ENCODE results near the gene FAM25A. TPM values are rescaled to one million over a fixed set of nuclear protein-coding genes. Genes with fewer than 3 reads are reported as not detected.

FAM25A gene
- total and polyA plus RNA-seq, 2 donors (not counting 3 experiments of a cell fraction or from before 2014, with no cell fraction given) = not detected

GRCh38 chr10:87072449-87072848, 52.4 kb downstream of the FAM25A start:
- DNase-seq (ENCODE audit: low read depth, low spot score) = no peak
- H4K20me1 ChIP-seq (replicated peaks; ENCODE audit: control insufficient read depth, extremely low read depth, insufficient read depth, low read length) = no peaks in the 10 kb centered on the region
- no TSS peak for BruUV-seq (replicated peaks)
- no peak overlapping the region for H3K4me2 ChIP-seq (ENCODE audit: insufficient read depth, low read length)
- intact Hi-C loops (cut with micrococcal nuclease) (no loop called here), dilution Hi-C loops (cut with MboI; ENCODE audit: extremely low pct_ligation_motif_present, low sequenced_read_pairs) (no loop called here)
- peaks cover 3% of the 10 kb centered on the region for H3K79me2 ChIP-seq (ENCODE audit: control insufficient read depth, insufficient read depth, low read length)
- H3K4me1 ChIP-seq (ENCODE audit: control insufficient read depth, extremely low read depth, insufficient read depth, low read length) = no peaks in the 10 kb centered on the region
- H2AFZ ChIP-seq (ENCODE audit: low read depth, low read length) = no peak overlapping the region
- ChIA-PET POLR2A (no interaction called here), CTCF (interaction anchor here (1.3 kb wide), 1 partner anchor 18 kb away, joined by 3 read pairs; no protein-coding TSS in a partner anchor)
- FAIRE-seq = no peak
- H3K36me3 ChIP-seq (ENCODE audit: control insufficient read depth in 2 of 2, extremely low read depth in 1 of 2, insufficient read depth in 2 of 2, low read length in 2 of 2) = peaks cover 2% of the 10 kb centered on the region in 2 experiments
- H3K27ac ChIP-seq (ENCODE audit: insufficient read depth, low read depth, low read length) = no peak overlapping the region
- H3K9me3 ChIP-seq (replicated peaks; ENCODE audit: control insufficient read depth, insufficient read depth, low read length) = no peaks in the 10 kb centered on the region
- TF ChIP-seq JUN (IDR thresholded peaks at IDR 0.05; ENCODE audit: borderline replicate concordance, insufficient read depth, insufficient read length, low read depth) (no peak), MAX (IDR thresholded peaks at IDR 0.05; ENCODE audit: insufficient read depth, insufficient read length) (no peak), MYC (IDR thresholded peaks at IDR 0.05; ENCODE audit: low read depth, low read length) (no peak), POLR2A (IDR thresholded peaks at IDR 0.05; ENCODE audit: low read depth, low read length) (no peak), FOS (IDR thresholded peaks at IDR 0.05; ENCODE audit: borderline replicate concordance, insufficient read depth, low read length) (no peak), POLR2AphosphoS5 (IDR thresholded peaks at IDR 0.05; ENCODE audit: insufficient read depth, low read depth, low read length) (no peak), EZH2 (IDR thresholded peaks at IDR 0.05; ENCODE audit: borderline replicate concordance, low read depth, low read length, severe bottlenecking) (no peak), GATA2 (IDR thresholded peaks at IDR 0.05; ENCODE audit: insufficient read depth, insufficient read length, low read depth, low read length) (no peak)
- TF ChIP-seq, protein P1, sequence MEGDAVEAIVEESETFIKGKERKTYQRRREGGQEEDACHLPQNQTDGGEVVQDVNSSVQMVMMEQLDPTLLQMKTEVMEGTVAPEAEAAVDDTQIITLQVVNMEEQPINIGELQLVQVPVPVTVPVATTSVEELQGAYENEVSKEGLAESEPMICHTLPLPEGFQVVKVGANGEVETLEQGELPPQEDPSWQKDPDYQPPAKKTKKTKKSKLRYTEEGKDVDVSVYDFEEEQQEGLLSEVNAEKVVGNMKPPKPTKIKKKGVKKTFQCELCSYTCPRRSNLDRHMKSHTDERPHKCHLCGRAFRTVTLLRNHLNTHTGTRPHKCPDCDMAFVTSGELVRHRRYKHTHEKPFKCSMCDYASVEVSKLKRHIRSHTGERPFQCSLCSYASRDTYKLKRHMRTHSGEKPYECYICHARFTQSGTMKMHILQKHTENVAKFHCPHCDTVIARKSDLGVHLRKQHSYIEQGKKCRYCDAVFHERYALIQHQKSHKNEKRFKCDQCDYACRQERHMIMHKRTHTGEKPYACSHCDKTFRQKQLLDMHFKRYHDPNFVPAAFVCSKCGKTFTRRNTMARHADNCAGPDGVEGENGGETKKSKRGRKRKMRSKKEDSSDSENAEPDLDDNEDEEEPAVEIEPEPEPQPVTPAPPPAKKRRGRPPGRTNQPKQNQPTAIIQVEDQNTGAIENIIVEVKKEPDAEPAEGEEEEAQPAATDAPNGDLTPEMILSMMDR (IDR thresholded peaks at IDR 0.05; ENCODE audit: extremely low read depth in 1 of 2, insufficient read depth in 1 of 2, low read depth in 1 of 2, low read length in 2 of 2) = no peak
- no peaks in the 10 kb centered on the region for H3K27me3 ChIP-seq (ENCODE audit: control insufficient read depth in 2 of 2, insufficient read depth in 2 of 2, low read length in 2 of 2)
- H3K9me1 ChIP-seq (replicated peaks; ENCODE audit: control insufficient read depth, extremely low read depth, insufficient read depth, low read length) = no peaks in the 10 kb centered on the region
- H3K9ac ChIP-seq (replicated peaks; ENCODE audit: extremely low read depth, insufficient read depth, low read length) = no peak overlapping the region
- H3K4me3 ChIP-seq (replicated peaks in 1 of 3; ENCODE audit: insufficient read depth in 1 of 3, low read depth in 1 of 3, low read length in 3 of 3) = no peak overlapping the region

Small RNA genes lying within 50 kb of the gene (small RNA-seq; reads per million reads assigned to genes)
- gene AL136982.5 (ENCODE audit: insufficient read depth, insufficient read length, low read depth, low replicate concordance) = not detected
- not detected for gene BMS1P3 (ENCODE audit: insufficient read depth, insufficient read length, low read depth, low replicate concordance)
- gene FAM25A (ENCODE audit: insufficient read depth, insufficient read length, low read depth, low replicate concordance) = not detected
- gene RNU6-529P (ENCODE audit: insufficient read depth, insufficient read length, low read depth, low replicate concordance) = not detected

Other genes with a start within 250 kb of the FAM25A start
- 169 TPM in 2 replicates for gene MMRN2, start 62.7 kb upstream of the FAM25A start, total RNA-seq
- gene MMRN2, start 62.7 kb upstream of the FAM25A start, polyA plus RNA-seq = 143 and 154 TPM in 2 replicates
- gene SNCG, start 61.7 kb upstream of the FAM25A start, total RNA-seq = 30.5 and 31.4 TPM in 2 replicates
- 50.6 and 60.8 TPM in 2 replicates for gene SNCG, start 61.7 kb upstream of the FAM25A start, polyA plus RNA-seq
- 2.8 and 4.4 TPM in 2 replicates for gene ADIRF, start 51.8 kb upstream of the FAM25A start, total RNA-seq
- 3.7 and 10.9 TPM in 2 replicates for gene ADIRF, start 51.8 kb upstream of the FAM25A start, polyA plus RNA-seq
- gene GLUD1, start 74.5 kb downstream of the FAM25A start, total RNA-seq = 86.6 and 94.7 TPM in 2 replicates
- 34.1 and 41.9 TPM in 2 replicates for gene GLUD1, start 74.5 kb downstream of the FAM25A start, polyA plus RNA-seq
- gene SHLD2, start 74.9 kb downstream of the FAM25A start, total RNA-seq = 19.2 and 22.4 TPM in 2 replicates
- gene SHLD2, start 74.9 kb downstream of the FAM25A start, polyA plus RNA-seq = 4.8 and 6.1 TPM in 2 replicates
- gene NUTM2A, start 205.2 kb downstream of the FAM25A start, total RNA-seq = 0.14 and 0.73 TPM in 2 replicates
- gene NUTM2A, start 205.2 kb downstream of the FAM25A start, polyA plus RNA-seq = 0.36 and 0.75 TPM in 2 replicates